SIG-M5 treated with dmso at 0.1 percent for 504 hours (cell line): ENCODE data around the gene FIGNL2.

Source experiments
- DNase-seq: peaks from one replicate; lab custom pipeline; 2025; ENCODE audit not compliant: unreplicated experiment; lab: John Stamatoyannopoulos, UW

FIGNL2 gene

DNA sequence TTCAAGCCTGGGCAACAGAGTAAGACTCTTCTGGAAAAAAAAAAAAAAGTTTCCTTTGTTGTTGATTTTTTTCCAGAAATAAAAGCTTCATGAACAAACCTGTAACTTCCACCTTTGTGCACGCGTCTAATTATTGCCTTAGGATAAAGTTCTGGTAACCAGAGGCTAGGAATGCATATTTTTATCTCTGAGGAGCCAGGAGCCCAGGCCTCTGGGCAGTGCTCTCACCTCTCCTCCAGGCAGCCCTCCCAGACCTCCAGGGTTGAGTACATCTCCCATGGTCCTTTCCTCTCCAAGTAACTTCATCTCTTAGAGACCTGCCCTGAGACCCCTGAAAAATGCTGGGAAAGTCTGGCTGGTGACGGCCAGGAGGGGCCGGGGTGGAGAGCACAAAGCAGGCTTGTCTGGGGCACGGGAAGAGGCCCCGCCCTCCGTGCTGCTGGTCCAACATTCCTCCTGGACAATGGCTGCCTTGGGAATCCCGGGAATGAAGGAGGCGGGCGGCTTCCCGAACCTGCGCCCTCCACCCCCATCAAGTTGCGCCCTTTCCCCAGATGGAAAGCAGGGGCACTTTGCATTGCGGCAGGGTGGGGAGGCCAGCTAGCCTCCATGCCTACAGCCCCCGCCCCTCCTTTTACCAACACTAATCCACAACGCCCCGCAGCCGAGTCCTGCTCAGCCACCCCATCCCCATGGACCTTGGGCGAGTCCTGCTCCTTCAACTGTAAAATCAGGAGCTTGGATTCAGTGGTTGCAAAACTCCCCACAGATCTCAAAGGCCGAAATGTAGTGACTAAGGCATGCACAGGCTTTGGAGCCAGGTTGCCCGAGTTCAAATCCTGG is 7.3 kb upstream of the FIGNL2 start:
- DNase-seq, result no peak

- DNase-seq, result no peak
Observed at GRCh38 chr12:51852404-51853137, 4.1 kb upstream of the FIGNL2 start.

DNA sequence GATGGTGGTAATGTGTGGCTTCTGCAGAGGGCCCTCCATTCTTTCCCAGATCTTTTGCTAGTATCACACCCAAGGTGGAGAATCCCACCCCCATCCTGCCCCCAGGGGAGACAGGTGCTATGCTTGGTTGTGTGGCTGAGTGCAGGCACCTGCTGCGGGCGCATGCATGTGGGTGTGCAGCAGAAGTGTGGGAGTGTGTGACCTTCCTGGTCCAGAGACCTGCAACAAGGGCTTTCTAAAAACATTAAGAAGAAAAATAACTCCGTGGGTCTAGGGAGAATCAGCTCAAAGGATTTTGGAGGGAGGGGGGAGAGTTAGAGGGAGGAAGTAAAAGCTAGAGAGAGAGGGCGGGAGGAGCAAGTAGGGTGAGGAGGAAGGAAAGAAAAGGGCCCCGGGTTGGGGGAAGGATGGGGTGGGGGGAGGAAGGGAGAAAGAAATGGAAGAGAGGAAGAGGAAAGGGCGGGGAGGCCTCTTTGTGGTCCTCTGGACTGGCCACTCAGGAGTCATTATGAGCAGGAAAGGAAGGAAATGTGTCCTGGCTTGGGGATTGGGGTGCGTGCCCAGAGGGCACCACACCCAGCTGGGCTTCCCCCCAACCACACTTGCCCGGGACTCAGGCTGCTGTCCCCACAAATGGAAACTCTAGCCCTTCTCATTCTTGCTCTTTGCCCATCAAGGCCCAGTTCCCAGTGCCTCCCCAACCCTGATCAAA is 3.1 kb upstream of the FIGNL2 start:
- DNase-seq, result no peak

- no peak for DNase-seq
Observed at GRCh38 chr12:51850965-51851299, 2.4 kb upstream of the FIGNL2 start.

GRCh38 chr12:51850081-51850964 is 1.8 kb upstream of the FIGNL2 start:
- DNase-seq, result no peak

DNA sequence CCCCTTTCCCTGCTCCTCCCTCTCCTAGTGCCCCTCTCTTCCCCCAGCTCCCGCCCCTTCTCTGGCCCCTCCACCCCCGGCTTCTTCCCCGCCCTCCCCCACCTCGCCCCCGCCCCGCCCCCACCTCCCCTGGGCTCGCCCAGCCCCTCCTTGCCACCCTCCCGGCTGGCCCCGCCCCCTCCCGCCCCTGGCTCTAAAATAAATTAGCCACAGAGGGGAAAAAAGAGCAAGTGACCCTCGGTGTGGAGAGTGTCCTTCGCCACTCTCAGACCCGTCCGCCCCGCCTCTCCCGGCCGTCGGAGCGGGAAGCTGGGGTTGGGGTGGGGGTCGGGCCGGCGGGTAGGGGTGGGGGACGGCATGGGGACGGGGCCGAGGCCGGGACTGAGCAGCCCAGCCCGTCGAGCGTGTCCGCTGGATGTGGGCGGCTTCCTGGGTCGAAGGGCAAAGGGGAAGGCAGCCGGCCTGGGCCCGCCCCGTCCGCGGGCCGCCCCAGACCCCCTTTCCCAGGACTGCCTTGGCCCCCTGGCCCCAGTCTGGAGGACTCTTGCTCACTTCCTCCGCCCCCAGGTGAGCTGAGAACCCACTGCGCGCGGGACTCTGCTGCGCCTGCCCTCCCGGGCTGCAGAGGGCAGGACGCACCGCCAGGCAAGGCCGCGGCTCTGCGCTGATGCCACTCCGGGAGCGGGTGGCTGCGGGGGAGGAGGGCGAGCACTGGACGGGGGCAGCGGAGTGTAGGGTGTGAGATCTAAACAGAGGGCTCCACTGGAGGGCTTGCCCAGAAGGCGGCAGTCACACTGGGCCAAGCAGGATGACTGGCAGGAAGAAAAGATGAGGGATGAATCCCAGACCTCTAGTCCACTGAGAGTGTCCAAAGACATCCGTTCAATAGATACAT is 570 bp upstream of the FIGNL2 start:
- DNase-seq, result no peak

DNA sequence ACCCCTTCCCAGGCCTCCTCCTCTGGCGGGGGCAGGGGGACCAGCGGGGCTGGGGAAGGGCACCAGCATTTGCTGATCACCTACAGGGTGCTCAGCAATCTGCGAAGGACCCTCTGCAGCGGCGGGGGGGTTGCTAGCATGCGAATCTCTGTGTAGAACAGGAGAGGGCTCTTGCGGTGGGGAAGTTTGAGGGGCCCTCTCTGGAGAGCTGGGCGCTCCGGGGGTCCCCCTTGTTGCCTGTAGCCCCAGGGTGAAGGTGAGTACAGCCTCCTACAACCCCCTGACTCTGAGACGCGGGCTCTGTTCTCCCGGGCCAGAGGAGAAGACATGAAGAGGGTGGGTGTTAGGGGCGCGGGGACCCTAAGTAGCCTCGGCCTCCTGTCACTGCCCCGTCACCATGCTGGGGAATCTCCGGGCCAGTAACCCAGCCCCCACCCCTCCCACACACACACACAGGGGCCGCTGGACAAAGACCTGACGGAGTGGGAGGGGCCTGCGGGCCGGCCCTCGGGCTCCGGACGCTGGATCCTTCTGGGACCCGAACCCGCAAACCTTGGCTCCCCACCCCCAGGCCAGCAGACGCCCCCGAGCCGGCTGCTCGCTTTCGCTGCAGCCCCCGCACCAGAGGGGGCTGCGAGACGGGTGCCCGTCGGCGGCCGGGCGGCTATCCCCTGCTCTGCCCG is 734 bp downstream of the FIGNL2 start:
- no peak for DNase-seq

DNA sequence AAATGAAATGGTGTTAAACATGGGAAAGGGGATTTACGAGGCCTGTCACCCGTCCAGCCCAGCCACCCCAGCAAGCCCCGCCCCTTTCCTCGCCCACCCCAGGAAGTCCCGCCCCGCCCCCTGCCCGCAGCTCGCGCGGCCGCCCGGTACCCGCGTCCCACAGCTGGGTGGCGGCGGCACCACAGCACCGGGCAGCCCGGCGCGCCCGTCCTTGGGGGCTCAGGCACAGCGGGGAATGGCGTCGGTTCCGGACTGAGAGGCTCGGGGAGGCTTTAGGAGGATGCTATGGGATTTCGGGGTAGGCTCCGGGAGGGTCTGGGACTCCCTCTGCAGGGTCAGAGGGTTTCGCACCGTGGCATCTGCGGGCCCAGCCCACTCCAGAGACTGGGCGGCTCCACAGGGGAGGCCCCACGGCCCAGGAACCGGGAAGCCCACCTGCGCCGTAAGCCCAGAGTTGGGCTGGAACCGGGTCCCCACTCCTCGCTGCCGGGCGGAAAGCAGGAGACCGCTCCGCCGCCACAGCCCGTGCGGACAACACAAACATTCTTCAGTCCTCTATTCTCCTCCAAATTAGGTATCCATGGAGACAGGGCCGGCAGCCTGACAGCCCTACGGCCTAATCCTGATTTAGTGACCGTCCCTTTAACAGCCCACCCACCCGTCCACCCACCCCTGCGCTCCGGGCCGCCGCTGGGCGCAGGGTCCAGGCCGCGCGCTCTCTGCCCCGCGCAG is 1.4 kb downstream of the FIGNL2 start:
- DNase-seq, result no peak

DNA sequence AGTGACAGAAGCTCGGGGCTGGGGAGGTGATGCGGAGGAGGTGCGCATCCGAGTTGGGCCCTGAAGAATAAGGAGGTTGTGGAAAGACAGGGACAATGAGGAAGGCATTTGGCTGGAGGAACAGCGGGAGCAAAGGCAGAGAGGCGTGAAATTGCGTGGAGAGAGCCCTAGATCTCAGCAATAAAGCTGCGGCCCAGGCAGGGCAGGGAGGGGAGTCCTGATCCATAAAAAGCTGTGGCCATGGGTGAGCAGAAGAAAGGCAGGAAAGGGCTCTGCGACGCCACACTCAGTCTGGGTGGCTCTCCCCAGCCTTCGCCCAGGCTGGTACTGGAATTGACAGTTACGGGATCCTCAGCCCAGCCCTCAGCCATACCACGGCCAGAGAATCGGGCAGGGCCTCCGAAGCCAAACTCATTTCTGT is 2.2 kb downstream of the FIGNL2 start:
- no peak for DNase-seq

DNA sequence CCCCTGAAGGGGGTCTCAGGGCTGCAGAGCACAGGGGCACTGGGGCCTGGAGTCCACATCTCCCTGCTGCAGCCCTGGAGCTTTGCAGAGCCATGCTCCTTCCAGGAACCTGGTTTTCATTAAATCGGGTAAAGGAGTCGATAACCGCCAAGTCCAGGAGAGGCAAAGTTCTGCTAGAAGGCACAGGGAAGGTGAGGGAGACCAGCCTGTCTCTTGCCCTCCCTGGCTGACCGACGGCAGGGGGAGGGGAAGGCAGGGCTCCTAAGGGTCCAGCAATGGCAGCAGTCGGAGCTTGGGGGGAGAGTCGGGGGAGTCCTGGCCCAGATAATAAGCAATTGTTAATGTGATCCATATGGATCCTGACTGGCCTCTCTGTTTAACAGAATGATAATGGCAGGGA is 3.0 kb downstream of the FIGNL2 start:
- no peak for DNase-seq

- DNase-seq, result no peak
Observed at GRCh38 chr12:51844854-51845253, 3.7 kb downstream of the FIGNL2 start.

GRCh38 chr12:51841727-51842126 is 6.8 kb downstream of the FIGNL2 start:
- no peak for DNase-seq

GRCh38 chr12:51840966-51841365 is 7.6 kb downstream of the FIGNL2 start:
- no peak for DNase-seq

- no peak for DNase-seq
Observed at GRCh38 chr12:51839310-51839947, 9.1 kb downstream of the FIGNL2 start.

DNA sequence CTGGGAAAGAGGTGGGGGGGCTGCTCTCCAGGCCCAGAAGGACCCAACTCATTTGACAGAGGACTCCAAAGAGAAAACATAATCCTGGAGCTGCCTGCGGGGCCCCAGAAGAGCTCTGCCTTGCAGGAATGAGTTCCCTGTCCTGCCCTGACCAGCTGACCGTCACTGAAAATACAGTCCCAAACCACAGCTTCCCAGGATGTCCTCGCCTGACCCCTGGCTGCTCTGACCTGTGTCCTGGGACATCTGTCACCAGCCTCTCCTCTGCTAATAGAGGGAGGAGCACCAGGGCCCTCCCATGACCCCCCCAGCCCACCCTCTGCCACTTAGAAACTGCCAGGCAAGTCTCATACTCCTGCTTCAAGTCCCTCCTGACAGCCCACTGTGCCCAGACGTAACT is 9.8 kb downstream of the FIGNL2 start:
- DNase-seq, result no peak

GRCh38 chr12:51838036-51838435 is 10.5 kb downstream of the FIGNL2 start:
- no peak for DNase-seq

GRCh38 chr12:51837286-51837685 is 11.2 kb downstream of the FIGNL2 start:
- no peak for DNase-seq

DNA sequence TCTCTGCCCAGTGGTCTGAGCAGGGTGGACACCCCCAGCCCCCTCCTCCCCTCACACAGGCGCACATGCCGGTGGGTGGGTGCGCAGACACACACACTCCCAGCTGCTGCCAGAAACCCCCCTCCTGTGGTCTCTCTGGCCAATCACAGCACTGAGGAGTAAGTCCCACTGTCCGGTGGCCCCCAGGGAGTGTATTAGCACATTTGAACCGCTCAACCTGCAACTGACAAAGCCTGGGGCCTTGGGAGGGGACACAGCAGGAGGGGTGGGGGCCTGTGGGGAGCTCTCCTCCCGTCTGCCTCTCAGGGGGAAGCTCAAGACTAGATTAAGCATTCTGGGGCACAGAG is 11.7 kb downstream of the FIGNL2 start:
- no peak for DNase-seq
